ENCODE measurements around the gene GAB3. TPM values are rescaled to one million over a fixed set of nuclear protein-coding genes. Genes with fewer than 3 reads are reported as not detected.
"Not testable (repeated sequence)": the region's sequence is repeated elsewhere in the genome, so short reads cannot be mapped to it uniquely, and the experiment has no call there.

Gene GAB3
- total and polyA plus RNA-seq, 8 donors = 0.58 to 11.0 (median 1.7) TPM; not detected in 1

DNA sequence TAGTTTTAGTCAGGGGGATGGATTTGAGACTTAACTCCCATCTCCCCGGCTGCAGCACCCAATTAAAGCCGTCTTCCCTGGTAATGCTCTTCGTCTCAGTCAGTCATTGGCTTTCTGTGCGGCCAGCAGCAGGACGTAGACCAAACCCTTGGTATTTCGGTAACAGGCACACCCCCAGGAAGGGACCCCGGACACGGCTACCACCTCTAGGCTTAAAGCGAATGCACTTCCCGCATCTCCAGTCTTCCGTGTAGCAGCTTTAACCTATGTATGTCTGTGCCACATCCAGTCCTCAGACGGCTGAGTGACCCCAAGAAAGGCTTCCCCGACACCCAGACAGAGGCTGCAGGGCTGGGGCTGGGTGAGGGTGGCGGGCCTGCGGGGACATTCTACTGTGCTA is 96.0 kb downstream of the GAB3 start:
- intact Hi-C loops (cut with DNase I; ENCODE audit: low total_unique reads) = no loop called here
- H3K4me1 ChIP-seq = no peaks in the 10 kb centered on the region

DNA sequence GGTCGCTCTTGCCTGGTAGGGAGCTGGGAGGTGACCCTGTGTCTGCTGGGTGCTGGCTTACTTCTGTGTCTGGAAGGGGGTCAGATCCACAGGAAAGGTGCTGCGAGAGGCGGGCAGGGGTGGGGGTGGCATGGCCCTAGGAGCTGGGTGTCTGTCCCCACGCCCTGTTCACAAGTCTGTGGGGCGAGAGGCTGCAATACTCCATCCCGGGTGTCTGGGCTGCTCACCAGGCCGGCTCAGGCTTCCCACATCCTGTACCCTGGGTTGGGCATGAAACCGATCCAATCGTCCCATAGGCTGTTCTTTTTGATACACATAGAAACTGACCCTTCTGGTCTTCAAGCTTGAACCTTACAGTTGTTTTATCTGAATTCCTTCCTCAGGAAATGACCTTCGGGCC is 96.5 kb downstream of the GAB3 start:
- TF ChIP-seq POLR2A (IDR thresholded peaks at IDR 0.05) (no peak), POLR2AphosphoS5 (IDR thresholded peaks at IDR 0.05) (no peak), EP300 (IDR thresholded peaks at IDR 0.05) (no peak)
- TF ChIP-seq, protein P1, sequence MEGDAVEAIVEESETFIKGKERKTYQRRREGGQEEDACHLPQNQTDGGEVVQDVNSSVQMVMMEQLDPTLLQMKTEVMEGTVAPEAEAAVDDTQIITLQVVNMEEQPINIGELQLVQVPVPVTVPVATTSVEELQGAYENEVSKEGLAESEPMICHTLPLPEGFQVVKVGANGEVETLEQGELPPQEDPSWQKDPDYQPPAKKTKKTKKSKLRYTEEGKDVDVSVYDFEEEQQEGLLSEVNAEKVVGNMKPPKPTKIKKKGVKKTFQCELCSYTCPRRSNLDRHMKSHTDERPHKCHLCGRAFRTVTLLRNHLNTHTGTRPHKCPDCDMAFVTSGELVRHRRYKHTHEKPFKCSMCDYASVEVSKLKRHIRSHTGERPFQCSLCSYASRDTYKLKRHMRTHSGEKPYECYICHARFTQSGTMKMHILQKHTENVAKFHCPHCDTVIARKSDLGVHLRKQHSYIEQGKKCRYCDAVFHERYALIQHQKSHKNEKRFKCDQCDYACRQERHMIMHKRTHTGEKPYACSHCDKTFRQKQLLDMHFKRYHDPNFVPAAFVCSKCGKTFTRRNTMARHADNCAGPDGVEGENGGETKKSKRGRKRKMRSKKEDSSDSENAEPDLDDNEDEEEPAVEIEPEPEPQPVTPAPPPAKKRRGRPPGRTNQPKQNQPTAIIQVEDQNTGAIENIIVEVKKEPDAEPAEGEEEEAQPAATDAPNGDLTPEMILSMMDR (IDR thresholded peaks at IDR 0.05) = no peak
- intact Hi-C loops (cut with DNase I; ENCODE audit: low total_unique reads) = no loop called here
- Histone ChIP-seq H3K9me3 (peaks cover 0 to 9% (median 0%) of the 10 kb centered on the region in 4 donors), H3K27ac (no peak overlapping the region), H3K36me3 (no peaks in the 10 kb centered on the region), H3K4me3 (no peak overlapping the region), H3K27me3 (peaks cover 0 to 7% (median 0%) of the 10 kb centered on the region in 3 donors), H3K4me1 (no peaks in the 10 kb centered on the region)
- DNase-seq = no peak
- 73 to 89% (median 86%) methylated on average over 4 to 10 of the region's 10 CpGs for WGBS, 5 donors

More for the DNA sequence above, 96.0 kb downstream of the GAB3 start:
- 81 to 94% (median 90%) methylated on average over 12 to 13 of the region's 15 CpGs for WGBS, 5 donors
- no peaks in the 10 kb centered on the region for H3K36me3 ChIP-seq
- H3K27ac ChIP-seq = no peak overlapping the region
- no peak overlapping the region for H3K4me3 ChIP-seq
- DNase-seq = no peak
- TF ChIP-seq POLR2AphosphoS5 (IDR thresholded peaks at IDR 0.05) (no peak), EP300 (IDR thresholded peaks at IDR 0.05) (no peak), POLR2A (IDR thresholded peaks at IDR 0.05) (no peak)
- TF ChIP-seq, protein P1 (IDR thresholded peaks at IDR 0.05) = no peak
- peaks cover 0 to 2% (median 0%) of the 10 kb centered on the region in 3 donors for H3K27me3 ChIP-seq
- H3K9me3 ChIP-seq = peaks cover 0 to 4% (median 0%) of the 10 kb centered on the region in 4 donors

DNA sequence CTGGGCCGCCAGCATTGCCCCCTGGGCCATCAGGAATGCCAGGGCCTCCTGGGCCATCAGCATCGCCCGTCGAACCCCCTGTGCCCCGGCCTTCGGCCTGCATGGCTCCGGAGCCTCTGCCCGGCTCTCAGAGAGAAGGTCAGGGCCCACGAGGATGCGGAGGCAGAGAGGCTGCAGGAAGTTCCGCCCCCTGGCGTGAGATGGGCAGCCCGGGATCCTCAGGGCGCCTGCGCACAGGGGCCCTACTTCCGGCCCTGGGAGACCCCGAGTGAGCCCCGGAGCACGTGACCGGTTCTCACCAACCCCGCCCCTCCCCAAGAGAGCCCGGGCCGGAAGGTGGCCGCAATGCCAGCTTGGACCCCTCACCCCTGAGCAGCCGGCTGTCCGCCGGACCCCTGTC is 97.5 kb downstream of the GAB3 start, which contains the start of gene CTAG2:
Gene CTAG2, minus strand, starts transcription at position 167 of the 400 bp plus-strand sequence. Its CDS starts 64 bp downstream, at position 103.
- H3K9me3 ChIP-seq; H3K27me3 ChIP-seq; DNase-seq; intact Hi-C loops (cut with DNase I; ENCODE audit: low total_unique reads); H3K27ac ChIP-seq; H3K4me3 ChIP-seq; H3K36me3 ChIP-seq; H3K4me1 ChIP-seq: not testable (repeated sequence)
- no CpG with 5 or more reads among the region's 27 CpGs for WGBS, 5 donors

DNA sequence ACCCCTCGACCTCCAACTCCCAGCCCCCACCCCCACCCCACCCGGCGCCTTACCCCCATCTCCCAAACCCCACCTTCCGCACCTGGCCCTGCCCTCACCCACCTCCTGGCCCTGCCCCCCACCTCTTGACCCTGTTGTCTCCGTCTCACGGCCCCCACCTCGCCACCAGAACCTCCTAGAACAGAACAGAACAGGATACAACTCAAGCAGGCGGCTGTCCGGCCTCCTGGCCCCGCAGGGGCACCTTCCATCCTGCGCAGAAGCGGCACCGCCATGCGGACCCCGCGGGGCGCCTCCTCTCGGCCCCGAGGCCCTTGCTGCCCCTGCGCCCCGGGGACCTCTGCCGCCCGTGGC is 97.9 kb downstream of the GAB3 start:
- H3K27ac ChIP-seq = no peak overlapping the region
- no peak for DNase-seq
- TF ChIP-seq POLR2A (IDR thresholded peaks at IDR 0.05) (no peak), EP300 (IDR thresholded peaks at IDR 0.05) (no peak), POLR2AphosphoS5 (IDR thresholded peaks at IDR 0.05) (no peak)
- TF ChIP-seq, protein P1 (IDR thresholded peaks at IDR 0.05) = no peak
- WGBS, 5 donors = 85 to 95% (median 93%) methylated on average over 11 to 18 of the region's 23 CpGs
- intact Hi-C loops (cut with DNase I; ENCODE audit: low total_unique reads) = no loop called here
- no peak overlapping the region for H3K4me3 ChIP-seq
- H3K4me1 ChIP-seq = no peaks in the 10 kb centered on the region
- peaks cover 0 to 9% (median 0%) of the 10 kb centered on the region in 4 donors for H3K9me3 ChIP-seq
- H3K36me3 ChIP-seq = no peaks in the 10 kb centered on the region
- H3K27me3 ChIP-seq = peaks cover 0 to 7% (median 0%) of the 10 kb centered on the region in 3 donors

DNA sequence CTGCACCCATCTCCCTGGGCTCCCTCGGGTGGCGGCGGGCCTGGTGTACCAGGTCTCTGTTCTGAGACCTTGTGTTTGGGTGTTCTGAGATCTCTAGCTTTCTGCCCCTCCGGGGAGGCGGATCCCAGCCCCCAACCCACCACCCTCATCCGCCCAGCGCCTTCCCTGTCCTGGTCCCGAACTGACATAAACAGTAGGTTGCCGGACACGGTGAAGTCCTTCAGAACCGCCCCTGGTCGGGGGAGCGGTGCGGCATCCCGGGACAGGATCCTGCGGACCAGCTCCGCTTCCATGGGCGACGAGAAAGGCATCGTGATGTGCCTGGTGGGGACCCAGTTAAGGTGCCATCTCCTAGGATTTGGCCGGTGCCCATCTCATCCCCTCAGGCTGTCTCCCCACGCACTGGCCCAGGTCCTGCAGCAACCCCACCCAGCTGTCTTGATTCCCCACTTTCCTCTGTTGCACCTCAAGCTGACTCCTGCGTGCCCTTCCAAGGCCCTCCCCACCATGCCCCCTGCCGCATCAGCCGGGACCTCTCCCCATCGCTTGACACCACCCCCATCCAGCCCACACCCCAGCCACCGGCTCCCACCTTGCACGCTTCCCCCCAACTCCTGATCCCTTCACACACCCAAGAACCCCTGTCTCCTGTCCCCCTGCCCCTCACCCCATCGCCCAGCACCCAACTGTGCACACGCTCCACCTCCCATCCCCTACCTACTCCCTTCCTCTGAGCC is 98.4 kb downstream of the GAB3 start:
- H3K4me3 ChIP-seq = no peak overlapping the region
- intact Hi-C loops (cut with DNase I; ENCODE audit: low total_unique reads) = no loop called here
- DNase-seq = no peak
- 92 to 96% (median 94%) methylated on average over 22 to 30 of the region's 30 CpGs for WGBS, 5 donors
- no peaks in the 10 kb centered on the region for H3K4me1 ChIP-seq
- H3K36me3 ChIP-seq = no peaks in the 10 kb centered on the region
- peaks cover 0 to 7% (median 0%) of the 10 kb centered on the region in 3 donors for H3K27me3 ChIP-seq
- H3K27ac ChIP-seq = no peak overlapping the region
- TF ChIP-seq EP300 (IDR thresholded peaks at IDR 0.05) (no peak), POLR2A (IDR thresholded peaks at IDR 0.05) (no peak), POLR2AphosphoS5 (IDR thresholded peaks at IDR 0.05) (no peak)
- TF ChIP-seq, protein P1 (IDR thresholded peaks at IDR 0.05) = no peak
- H3K9me3 ChIP-seq = peaks cover 0 to 9% (median 0%) of the 10 kb centered on the region in 4 donors

Measured in stomach (tissue), 9 donors.